ENCODE data around the gene AUTS2.

Gene AUTS2

DNA sequence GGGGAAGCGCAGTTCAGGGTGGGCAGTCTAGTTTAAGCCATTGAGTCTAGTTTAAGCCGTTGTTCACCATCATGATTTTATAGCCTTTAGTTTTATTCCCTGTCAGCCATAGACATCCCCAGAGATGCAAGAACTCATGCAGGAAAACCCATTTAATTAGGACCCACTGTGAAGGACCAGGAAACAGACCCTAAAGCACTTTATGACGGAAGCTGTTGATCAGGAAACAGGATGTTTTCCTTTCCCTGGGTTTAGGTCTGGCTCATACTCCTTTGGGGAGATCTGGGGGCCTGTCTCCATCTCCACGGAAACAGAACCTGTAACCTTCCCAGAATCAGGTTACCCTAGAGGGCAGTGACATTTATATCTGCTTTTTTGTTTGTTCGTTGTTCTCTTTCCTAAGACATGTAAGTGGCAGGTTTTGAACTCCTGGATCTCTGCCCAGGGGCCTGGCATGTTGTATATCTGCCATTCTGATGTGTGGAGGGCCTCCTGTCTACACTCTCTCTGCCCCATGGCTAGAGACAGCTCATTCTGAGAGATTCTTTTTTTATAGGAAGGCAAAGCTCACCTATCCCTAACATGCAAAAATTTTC, 876.5 kb downstream of the AUTS2 start:
- Histone ChIP-seq H3K4me3 (ENCODE audit: insufficient read depth, low read depth, low read length, poor library complexity, severe bottlenecking) (no peak overlapping the region), H3K4me1 (ENCODE audit: control insufficient read depth, insufficient read depth, low read length, poor library complexity, severe bottlenecking) (no peaks in the 10 kb centered on the region), H3K9me3 (ENCODE audit: control insufficient read depth, low read length) (no peaks in the 10 kb centered on the region), H3K27me3 (replicated peaks; ENCODE audit: control insufficient read depth, insufficient read depth, low read length, poor library complexity, severe bottlenecking) (no peaks in the 10 kb centered on the region), H3K36me3 (ENCODE audit: control insufficient read depth, insufficient read depth, low read length) (no peaks in the 10 kb centered on the region), H3K27ac (ENCODE audit: insufficient read depth, low read length, poor library complexity, severe bottlenecking) (no peak overlapping the region)
- DNase-seq, result no peak

DNA sequence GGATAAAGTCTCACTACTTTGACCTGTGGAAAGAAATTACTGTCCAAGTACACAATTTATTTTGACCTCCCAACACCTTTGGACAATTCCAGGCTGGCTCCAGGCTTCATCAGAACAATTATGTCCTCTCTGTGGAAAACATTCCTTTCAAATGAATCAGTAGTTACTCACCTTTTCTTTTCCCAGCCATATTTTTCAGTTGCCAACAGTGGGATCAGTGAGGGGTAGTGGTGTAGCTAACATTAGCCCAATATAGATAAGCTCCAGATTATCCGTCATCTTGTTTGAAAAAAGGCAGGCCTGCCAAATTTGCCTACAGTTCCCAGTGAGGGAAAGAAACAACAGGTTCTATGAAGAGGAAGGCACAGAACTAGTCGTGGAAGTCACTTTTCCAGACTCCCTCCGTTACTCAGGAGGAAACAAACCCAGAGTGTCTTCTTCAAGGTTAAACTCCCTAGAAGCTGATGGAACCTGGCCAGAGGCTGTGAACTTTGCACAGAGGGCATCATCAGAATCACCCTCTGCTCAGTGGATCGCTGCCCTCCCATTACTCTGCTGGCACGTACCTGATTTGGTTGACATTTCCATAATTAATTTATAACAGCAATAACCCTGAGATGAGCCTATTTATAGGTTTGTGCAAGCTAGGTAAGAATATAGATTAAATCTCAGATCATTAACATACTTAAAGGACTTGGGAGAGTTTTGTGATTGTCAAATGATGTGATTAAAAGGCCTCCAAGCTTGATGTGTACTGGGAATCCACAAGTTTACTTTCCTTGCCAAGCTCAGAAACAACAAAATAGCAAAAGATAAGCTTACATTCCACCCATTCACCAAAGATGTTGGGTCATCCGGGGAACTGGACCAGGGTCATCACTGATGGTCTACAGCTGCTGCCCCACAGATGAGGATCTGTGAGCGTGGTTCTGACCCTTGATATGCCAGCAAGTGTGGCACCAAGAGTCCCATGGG, 879.0 kb downstream of the AUTS2 start:
- no peak for DNase-seq
- Histone ChIP-seq H3K4me1 (ENCODE audit: control insufficient read depth, insufficient read depth, low read length, poor library complexity, severe bottlenecking) (no peaks in the 10 kb centered on the region), H3K27me3 (replicated peaks; ENCODE audit: control insufficient read depth, insufficient read depth, low read length, poor library complexity, severe bottlenecking) (no peaks in the 10 kb centered on the region), H3K27ac (ENCODE audit: insufficient read depth, low read length, poor library complexity, severe bottlenecking) (no peak overlapping the region), H3K36me3 (ENCODE audit: control insufficient read depth, insufficient read depth, low read length) (no peaks in the 10 kb centered on the region), H3K9me3 (ENCODE audit: control insufficient read depth, low read length) (no peaks in the 10 kb centered on the region), H3K4me3 (ENCODE audit: insufficient read depth, low read depth, low read length, poor library complexity, severe bottlenecking) (no peak overlapping the region)

DNA sequence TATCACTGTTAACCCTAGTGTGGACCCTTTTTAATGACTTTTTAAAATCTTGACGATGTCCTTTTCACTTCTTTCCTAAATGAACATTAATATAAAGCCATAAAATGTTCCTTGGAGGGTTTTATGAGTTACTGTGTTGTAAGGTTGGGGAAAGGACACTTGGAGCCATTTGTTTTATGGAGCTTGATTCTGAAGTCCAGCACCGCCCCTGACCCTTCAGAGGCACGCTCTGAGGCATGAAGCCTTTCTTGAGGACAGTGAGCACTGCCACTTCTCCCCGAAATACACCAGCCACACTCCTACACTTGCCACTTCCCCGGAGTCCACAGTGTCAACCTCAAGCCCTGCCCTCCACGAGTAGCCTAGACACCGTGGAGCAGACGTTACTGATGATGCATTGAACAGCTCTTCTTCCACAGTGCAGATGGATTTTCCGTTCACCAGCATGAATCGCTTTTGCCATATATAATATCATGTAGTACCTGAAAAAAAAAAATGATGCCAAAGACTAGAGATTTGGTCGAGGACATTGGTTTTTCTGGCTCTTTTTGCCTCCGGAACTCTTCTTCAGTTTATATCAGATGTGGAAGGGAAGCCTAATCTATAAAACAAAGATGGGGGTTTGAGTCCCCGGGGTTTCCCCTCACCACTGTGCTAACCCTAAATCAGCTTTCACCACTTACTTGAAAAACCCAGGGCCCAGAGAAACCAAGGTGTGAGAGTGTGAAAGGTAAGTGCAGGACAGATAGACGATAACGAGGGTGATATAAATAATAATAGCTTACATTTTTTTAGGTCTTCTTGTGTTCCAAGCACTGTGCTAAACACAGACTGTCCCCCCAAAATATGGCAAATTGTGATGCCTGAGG, 881.1 kb downstream of the AUTS2 start:
- no peak overlapping the region for H3K4me3 ChIP-seq (ENCODE audit: insufficient read depth, low read depth, low read length, poor library complexity, severe bottlenecking)
- no peaks in the 10 kb centered on the region for H3K36me3 ChIP-seq (ENCODE audit: control insufficient read depth, insufficient read depth, low read length)
- no peak for DNase-seq
- no peaks in the 10 kb centered on the region for H3K4me1 ChIP-seq (ENCODE audit: control insufficient read depth, insufficient read depth, low read length, poor library complexity, severe bottlenecking)
- H3K27ac ChIP-seq (ENCODE audit: insufficient read depth, low read length, poor library complexity, severe bottlenecking), result no peak overlapping the region
- no peaks in the 10 kb centered on the region for H3K9me3 ChIP-seq (ENCODE audit: control insufficient read depth, low read length)
- H3K27me3 ChIP-seq (replicated peaks; ENCODE audit: control insufficient read depth, insufficient read depth, low read length, poor library complexity, severe bottlenecking), result no peaks in the 10 kb centered on the region

DNA sequence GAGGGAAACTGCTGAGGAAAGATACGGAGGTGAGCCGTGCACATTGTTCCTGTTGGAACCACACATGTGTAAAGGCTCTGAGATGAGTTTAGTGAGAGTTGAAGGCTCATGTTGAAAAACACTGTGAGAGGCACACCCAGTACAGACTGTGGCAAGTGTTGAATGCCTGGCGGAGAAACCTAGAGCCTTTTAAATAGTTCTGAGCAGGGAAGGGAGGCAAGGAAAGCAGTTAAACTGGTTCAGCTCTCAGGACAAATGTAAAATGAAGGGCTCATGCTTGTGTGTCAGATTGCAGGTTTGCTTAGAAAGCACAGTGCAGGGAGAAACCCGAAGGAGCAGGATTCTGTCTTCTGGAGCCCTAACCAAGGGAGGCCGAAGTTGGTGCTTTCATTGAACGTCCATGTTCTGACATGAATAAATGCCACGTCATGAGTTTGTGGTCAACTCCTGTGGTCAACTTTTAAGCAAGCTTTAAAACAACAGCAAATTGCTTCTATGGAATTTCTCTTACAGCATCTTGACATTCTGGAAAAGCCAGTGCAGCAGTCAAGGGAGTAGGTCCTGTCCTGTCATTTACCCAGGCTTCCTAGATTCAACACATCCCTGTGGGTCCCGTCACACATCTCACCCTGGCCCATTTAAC, 882.8 kb downstream of the AUTS2 start:
- DNase-seq, result no peak
- Histone ChIP-seq H3K36me3 (ENCODE audit: control insufficient read depth, insufficient read depth, low read length) (no peaks in the 10 kb centered on the region), H3K9me3 (ENCODE audit: control insufficient read depth, low read length) (no peaks in the 10 kb centered on the region), H3K27ac (ENCODE audit: insufficient read depth, low read length, poor library complexity, severe bottlenecking) (no peak overlapping the region), H3K27me3 (replicated peaks; ENCODE audit: control insufficient read depth, insufficient read depth, low read length, poor library complexity, severe bottlenecking) (no peaks in the 10 kb centered on the region), H3K4me3 (ENCODE audit: insufficient read depth, low read depth, low read length, poor library complexity, severe bottlenecking) (no peak overlapping the region), H3K4me1 (ENCODE audit: control insufficient read depth, insufficient read depth, low read length, poor library complexity, severe bottlenecking) (no peaks in the 10 kb centered on the region)

DNA sequence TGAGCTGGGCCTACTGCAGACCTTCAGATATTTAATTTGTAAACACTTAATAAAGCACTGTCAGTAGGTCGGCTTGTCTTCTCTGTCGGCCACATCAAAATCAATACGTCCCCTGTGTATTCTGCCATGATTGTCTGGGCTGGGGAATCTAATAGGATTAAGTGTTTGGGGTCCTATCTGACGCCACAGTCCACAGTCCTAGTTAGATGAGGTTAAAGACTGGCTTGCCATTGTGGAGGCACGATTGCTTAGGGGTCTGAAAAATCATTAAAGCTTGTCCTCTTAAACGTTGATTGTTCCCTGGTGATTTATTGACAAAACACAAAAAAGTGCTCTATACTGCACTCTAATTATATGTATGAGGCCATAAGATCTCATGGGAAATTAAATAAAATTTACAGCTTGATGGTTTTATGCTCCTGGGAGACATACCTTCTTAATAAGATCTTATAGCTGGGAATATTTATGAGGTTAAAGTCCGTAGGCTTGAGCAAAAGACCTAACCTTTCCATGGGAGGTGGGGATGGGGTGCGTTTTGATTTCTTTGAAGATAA, 883.4 kb downstream of the AUTS2 start:
- Histone ChIP-seq H3K4me3 (ENCODE audit: insufficient read depth, low read depth, low read length, poor library complexity, severe bottlenecking) (no peak overlapping the region), H3K27me3 (replicated peaks; ENCODE audit: control insufficient read depth, insufficient read depth, low read length, poor library complexity, severe bottlenecking) (no peaks in the 10 kb centered on the region), H3K36me3 (ENCODE audit: control insufficient read depth, insufficient read depth, low read length) (no peaks in the 10 kb centered on the region), H3K9me3 (ENCODE audit: control insufficient read depth, low read length) (no peaks in the 10 kb centered on the region), H3K27ac (ENCODE audit: insufficient read depth, low read length, poor library complexity, severe bottlenecking) (no peak overlapping the region), H3K4me1 (ENCODE audit: control insufficient read depth, insufficient read depth, low read length, poor library complexity, severe bottlenecking) (no peaks in the 10 kb centered on the region)
- no peak for DNase-seq

DNA sequence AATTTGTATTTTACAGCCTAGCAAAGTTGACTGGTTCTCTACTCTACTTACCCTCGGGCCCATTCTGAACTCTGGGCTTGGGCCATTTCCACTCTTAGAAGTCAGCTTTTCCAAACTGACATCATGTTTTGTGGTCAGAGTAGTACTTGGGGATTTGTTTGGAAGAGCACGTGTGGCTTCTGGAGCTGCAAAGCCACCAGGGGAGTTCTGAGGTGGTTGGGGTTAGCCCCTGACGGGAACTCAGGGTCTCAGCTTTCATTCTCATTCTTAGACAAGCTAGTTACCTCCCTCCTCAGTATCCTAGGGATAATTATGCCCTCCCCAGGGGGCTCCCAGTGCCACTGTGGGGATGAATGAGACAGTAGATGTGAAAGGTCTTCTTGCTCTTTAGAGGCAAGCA, 886.0 kb downstream of the AUTS2 start:
- no peak for DNase-seq
- H3K27me3 ChIP-seq (replicated peaks; ENCODE audit: control insufficient read depth, insufficient read depth, low read length, poor library complexity, severe bottlenecking), result no peaks in the 10 kb centered on the region
- H3K9me3 ChIP-seq (ENCODE audit: control insufficient read depth, low read length), result no peaks in the 10 kb centered on the region
- H3K4me3 ChIP-seq (ENCODE audit: insufficient read depth, low read depth, low read length, poor library complexity, severe bottlenecking), result no peak overlapping the region
- no peaks in the 10 kb centered on the region for H3K4me1 ChIP-seq (ENCODE audit: control insufficient read depth, insufficient read depth, low read length, poor library complexity, severe bottlenecking)
- H3K27ac ChIP-seq (ENCODE audit: insufficient read depth, low read length, poor library complexity, severe bottlenecking), result no peak overlapping the region
- no peaks in the 10 kb centered on the region for H3K36me3 ChIP-seq (ENCODE audit: control insufficient read depth, insufficient read depth, low read length)

DNA sequence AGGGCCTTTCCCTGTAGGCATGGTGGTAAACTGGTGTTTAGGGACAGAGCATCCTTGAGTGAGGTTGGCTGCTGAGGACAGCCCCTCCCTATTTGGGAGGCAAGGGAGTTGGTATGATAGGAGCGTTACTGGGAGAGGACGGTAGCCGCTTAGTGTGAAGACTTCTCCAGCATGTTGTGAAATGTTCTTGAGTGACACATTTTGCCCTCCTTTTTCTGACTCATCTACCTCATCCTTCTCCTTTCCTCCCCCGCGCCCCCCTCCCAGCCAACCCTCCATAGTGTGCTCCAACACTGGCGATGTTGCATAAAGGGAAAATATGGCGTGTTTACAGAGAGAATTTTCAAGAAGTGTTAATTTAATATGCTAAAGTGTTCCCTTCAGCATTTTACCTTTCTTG, 888.7 kb downstream of the AUTS2 start:
- no peaks in the 10 kb centered on the region for H3K4me1 ChIP-seq (ENCODE audit: control insufficient read depth, insufficient read depth, low read length, poor library complexity, severe bottlenecking)
- no peaks in the 10 kb centered on the region for H3K36me3 ChIP-seq (ENCODE audit: control insufficient read depth, insufficient read depth, low read length)
- no peaks in the 10 kb centered on the region for H3K9me3 ChIP-seq (ENCODE audit: control insufficient read depth, low read length)
- DNase-seq, result no peak
- no peak overlapping the region for H3K4me3 ChIP-seq (ENCODE audit: insufficient read depth, low read depth, low read length, poor library complexity, severe bottlenecking)
- no peak overlapping the region for H3K27ac ChIP-seq (ENCODE audit: insufficient read depth, low read length, poor library complexity, severe bottlenecking)
- no peaks in the 10 kb centered on the region for H3K27me3 ChIP-seq (replicated peaks; ENCODE audit: control insufficient read depth, insufficient read depth, low read length, poor library complexity, severe bottlenecking)

DNA sequence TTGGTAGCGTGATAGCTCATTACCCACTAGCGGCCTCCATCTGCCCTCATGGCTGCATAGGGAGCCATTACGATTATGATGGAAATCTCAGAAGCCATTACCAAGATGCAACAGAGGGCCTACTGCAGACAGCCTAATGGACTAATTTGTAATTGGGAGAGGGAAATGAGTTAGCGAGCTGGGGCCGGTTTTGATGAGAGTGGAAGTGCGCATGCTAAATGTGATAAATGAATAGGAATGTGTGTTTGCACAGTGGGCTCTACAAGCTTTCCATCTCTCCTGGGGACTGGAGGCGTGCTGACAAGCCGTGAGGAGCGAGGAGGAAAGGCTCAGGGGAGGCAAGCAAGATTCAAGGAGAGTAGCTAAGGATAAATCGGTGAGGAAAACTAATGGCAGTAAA, 889.2 kb downstream of the AUTS2 start:
- no peaks in the 10 kb centered on the region for H3K27me3 ChIP-seq (replicated peaks; ENCODE audit: control insufficient read depth, insufficient read depth, low read length, poor library complexity, severe bottlenecking)
- H3K4me3 ChIP-seq (ENCODE audit: insufficient read depth, low read depth, low read length, poor library complexity, severe bottlenecking), result no peak overlapping the region
- H3K9me3 ChIP-seq (ENCODE audit: control insufficient read depth, low read length), result no peaks in the 10 kb centered on the region
- H3K27ac ChIP-seq (ENCODE audit: insufficient read depth, low read length, poor library complexity, severe bottlenecking), result no peak overlapping the region
- no peak for DNase-seq
- H3K36me3 ChIP-seq (ENCODE audit: control insufficient read depth, insufficient read depth, low read length), result no peaks in the 10 kb centered on the region
- H3K4me1 ChIP-seq (ENCODE audit: control insufficient read depth, insufficient read depth, low read length, poor library complexity, severe bottlenecking), result no peaks in the 10 kb centered on the region

DNA sequence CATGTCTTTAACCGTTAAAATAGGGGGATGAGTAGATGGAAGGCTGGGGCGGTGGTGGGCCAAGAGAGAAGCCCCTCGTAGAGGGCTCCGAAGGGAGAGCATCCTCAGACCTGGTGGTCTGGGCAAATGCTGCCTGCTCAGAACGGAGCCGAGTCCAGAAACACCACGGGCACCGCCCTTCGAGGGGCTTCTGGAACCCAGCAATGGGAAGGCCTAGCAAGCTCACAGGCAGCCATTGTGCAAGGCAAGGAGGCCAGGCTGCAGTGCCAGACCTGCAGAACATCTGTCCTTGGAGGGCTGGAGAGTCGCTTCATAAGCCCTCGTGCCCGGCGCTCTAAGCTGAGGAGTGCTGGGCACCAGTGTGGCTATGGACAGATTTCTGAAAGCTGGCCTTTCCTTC, 889.6 kb downstream of the AUTS2 start:
- Histone ChIP-seq H3K4me3 (ENCODE audit: insufficient read depth, low read depth, low read length, poor library complexity, severe bottlenecking) (no peak overlapping the region), H3K36me3 (ENCODE audit: control insufficient read depth, insufficient read depth, low read length) (no peaks in the 10 kb centered on the region), H3K9me3 (ENCODE audit: control insufficient read depth, low read length) (no peaks in the 10 kb centered on the region), H3K27me3 (replicated peaks; ENCODE audit: control insufficient read depth, insufficient read depth, low read length, poor library complexity, severe bottlenecking) (no peaks in the 10 kb centered on the region), H3K27ac (ENCODE audit: insufficient read depth, low read length, poor library complexity, severe bottlenecking) (no peak overlapping the region), H3K4me1 (ENCODE audit: control insufficient read depth, insufficient read depth, low read length, poor library complexity, severe bottlenecking) (no peaks in the 10 kb centered on the region)
- DNase-seq, result no peak
